B cell (primary cell): ENCODE results near the gene TBC1D10A. TPM values are rescaled to one million over a fixed set of nuclear protein-coding genes. Genes with fewer than 3 reads are reported as not detected.

Experiments used
- ATAC-seq: fragments of 200-7000 bp; cut with Tn5 transposase; one replicate; pipeline ENCODE4 v1.10.0; 2021; ENCODE audit warnings: low read depth, mild to moderate bottlenecking, moderate number of reproducible peaks, moderate library complexity
- CTCF ChIA-PET: fragments of 350-600 bp; sonication (Branson Sonifier 250); formaldehyde crosslinking; loops from one replicate; lab custom pipeline; 2021; ENCODE audit warnings: antibody characterized with exemption, inconsistent platforms; lab: Charles Lee
- POLR2A ChIA-PET: fragments of 350-600 bp; sonication (Branson Sonifier 250); formaldehyde crosslinking; loops from one replicate; lab custom pipeline; 2021; ENCODE audit warnings: antibody characterized with exemption; lab: Charles Lee
- DNase-seq: peaks from one replicate; pipeline ENCODE4 v3.0.0; 2013
- H2AFZ ChIP-seq: 2 replicates; pipeline ENCODE4 v1.6.1; 2012; ENCODE audit warnings: mild to moderate bottlenecking, low read depth, low read length; ENCODE audit not compliant: insufficient read depth, poor library complexity, severe bottlenecking
- H3K27ac ChIP-seq, 2 donors: 1 replicate in 1 of 2; 2 replicates in 1 of 2; pipeline ENCODE4 v1.5.1; 2012 to 2013; ENCODE audit warnings: low read length in 2 of 2, mild to moderate bottlenecking in 2 of 2, moderate library complexity in 1 of 2
- H3K27me3 ChIP-seq, 4 experiments: fragments of 200-600 bp in 1 of 4; sonication (generic) in 1 of 4; replicated peaks in 1 of 4; 1 replicate in 2 of 4; 2 replicates in 2 of 4; pipeline versions ENCODE4 v1.6.1 to v1.7.0; 2013 to 2016; ENCODE audit warnings: low read length in 3 of 4, mild to moderate bottlenecking in 2 of 4, mixed read lengths in 1 of 4, moderate library complexity in 1 of 4; ENCODE audit not compliant: insufficient read depth in 4 of 4, control insufficient read depth in 3 of 4; ENCODE audit errors: control extremely low read depth in 1 of 4
- H3K36me3 ChIP-seq, 2 experiments: replicated peaks in 1 of 2; 1 replicate in 1 of 2; 2 replicates in 1 of 2; pipeline versions ENCODE4 v1.6.1 to v1.7.1; 2013; ENCODE audit warnings: low read length in 1 of 2; ENCODE audit not compliant: insufficient read depth in 2 of 2, control insufficient read depth in 1 of 2; ENCODE audit errors: control extremely low read depth in 1 of 2, extremely low read depth in 1 of 2
- H3K4me1 ChIP-seq, 2 donors: fragments of 200-600 bp in 1 of 2; sonication (generic) in 1 of 2; 1 replicate in 1 of 2; 2 replicates in 1 of 2; pipeline versions ENCODE4 v1.5.1 to v1.6.1; 2013 to 2017; ENCODE audit warnings: low read length in 2 of 2; ENCODE audit not compliant: control insufficient read depth in 2 of 2, insufficient read depth in 2 of 2
- H3K4me2 ChIP-seq: replicated peaks from 2 replicates; pipeline ENCODE3; 2012; ENCODE audit warnings: mild to moderate bottlenecking, low read depth, low read length; ENCODE audit not compliant: poor library complexity, severe bottlenecking
- H3K4me3 ChIP-seq, 5 experiments: fragments of 200-600 bp in 1 of 5; sonication (generic) in 1 of 5; 1 replicate in 3 of 5; 2 replicates in 2 of 5; pipeline versions ENCODE4 v1.5.1 to v1.7.0; 2011 to 2016; ENCODE audit warnings: low read length in 4 of 5, mild to moderate bottlenecking in 4 of 5, low read depth in 2 of 5, control low read depth in 1 of 5, moderate library complexity in 1 of 5; ENCODE audit not compliant: insufficient read depth in 1 of 5; ENCODE audit errors: control extremely low read depth in 1 of 5, extremely low read depth in 1 of 5
- H3K79me2 ChIP-seq: fragments of 200-600 bp; sonication (generic); one replicate; pipeline ENCODE4 v1.6.0; 2016; ENCODE audit warnings: low read length; ENCODE audit not compliant: control insufficient read depth, insufficient read depth
- H3K9ac ChIP-seq: fragments of 200-600 bp; sonication (generic); 2 replicates; pipeline ENCODE4 v1.6.1; 2017; ENCODE audit warnings: mild to moderate bottlenecking, low read length, moderate library complexity
- H3K9me3 ChIP-seq, 3 donors: one replicate each; pipeline versions ENCODE4 v1.6.1 to v1.7.1; 2013; ENCODE audit warnings: low read length in 2 of 3; ENCODE audit not compliant: control insufficient read depth in 2 of 3, insufficient read depth in 1 of 3; ENCODE audit errors: control extremely low read depth in 1 of 3
- H4K20me1 ChIP-seq: 2 replicates; pipeline ENCODE4 v1.6.0; 2012; ENCODE audit warnings: mild to moderate bottlenecking, low read length; ENCODE audit not compliant: insufficient read depth, control insufficient read depth, poor library complexity, severe bottlenecking
- H3K27ac Mint-ChIP-seq: one replicate; pipeline ENCODE4 v1.8.0; 2021; ENCODE audit warnings: mixed read lengths
- H3K27me3 Mint-ChIP-seq: one replicate; pipeline ENCODE4 v1.8.0; 2021; ENCODE audit warnings: mixed read lengths
- H3K4me1 Mint-ChIP-seq: one replicate; pipeline ENCODE4 v1.8.0; 2021; ENCODE audit warnings: mixed read lengths
- H3K4me3 Mint-ChIP-seq: one replicate; pipeline ENCODE4 v1.8.0; 2021; ENCODE audit warnings: mixed read lengths
- H3K9me3 Mint-ChIP-seq: one replicate; pipeline ENCODE4 v1.8.0; 2022; ENCODE audit warnings: mixed read lengths; ENCODE audit not compliant: insufficient read depth
- CTCF ChIP-seq: fragments of 200-600 bp; IDR thresholded peaks from one replicate; pipeline ENCODE4 v1.8.0; 2022; ENCODE audit warnings: antibody characterized with exemption, mild to moderate bottlenecking
- EZH2 ChIP-seq: IDR thresholded peaks from 2 replicates; pipeline ENCODE4 v1.6.1; 2012; ENCODE audit warnings: borderline replicate concordance, low read depth, mild to moderate bottlenecking, moderate library complexity, low read length; ENCODE audit not compliant: insufficient read depth, poor library complexity, severe bottlenecking
- WGBS: methylation state at CpG from one replicate; pipeline ENCODE4 v1.1.5; 2013; ENCODE audit warnings: missing lambda C conversion rate; ENCODE audit not compliant: insufficient coverage; 5-methylcytosine and 5-hydroxymethylcytosine counted together
- intact Hi-C: fragments of 100-400 bp; cut with micrococcal nuclease; formaldehyde crosslinking; loops from one replicate; pipeline ENCODE4 v1.10.0; 2022
- polyA plus RNA-seq: library from polyadenylated mRNA; depleted of rRNA; stranded (reverse); fragments of >200 nt; gene quantifications from 2 replicates; pipeline ENCODE4 v1.2.3, GENCODE V29; 2012
- total RNA-seq, 2 donors: library from RNA; stranded (reverse); fragments of 120-200 nt in 1 of 2; gene quantifications; 1 replicate in 1 of 2; 2 replicates in 1 of 2; pipeline versions ENCODE4 v1.2.3 to v1.2.4, GENCODE V29; 2013 to 2022

The TBC1D10A gene
- total and polyA plus RNA-seq, 2 donors (not counting 1 experiment from before 2014, with no cell fraction given), result 45.2 to 58.4 TPM

GRCh38 chr22:30305519-30305905, 21.2 kb downstream of the TBC1D10A start:
- CTCF ChIA-PET, result interaction anchor here (0.6 to 19.2 kb wide), 5 partner anchors 10 to 119 kb away, joined by 3 to 229 read pairs (median 3); partner anchors contain the start of genes CASTOR1 and TBC1D10A

GRCh38 chr22:30304495-30305244, 22.1 kb downstream of the TBC1D10A start:
- peaks cover 94% of the 10 kb centered on the region for H3K4me1 Mint-ChIP-seq
- ChIA-PET CTCF (interaction anchor here (0.9 to 19.2 kb wide), 5 partner anchors 10 to 83 kb away, joined by 3 to 229 read pairs (median 12); partner anchors contain the start of genes CASTOR1, RNF215 and TBC1D10A), POLR2A (interaction anchor here (0.5 to 8.1 kb wide), 5 partner anchors 9 to 525 kb away, joined by 3 to 56 read pairs (median 5); partner anchors contain the start of genes CASTOR1, CCDC157, SF3A1 and TBC1D10A)
- no peaks in the 10 kb centered on the region for H3K9me3 ChIP-seq
- intact Hi-C loops, result loop anchor here (1.0 to 2.0 kb wide), 3 partner anchors 15 to 52 kb away; partner anchors contain the start of genes CASTOR1, CCDC157 and SF3A1
- H3K4me3 Mint-ChIP-seq, result peak overlapping the region; percentile 80
- peak overlapping the region; percentile 83 for H3K4me2 ChIP-seq
- peak overlapping the region; percentile 73 to 86 for H3K27ac ChIP-seq
- 3% methylated on average over 6 of the region's 7 CpGs for WGBS
- H3K9ac ChIP-seq, result peak overlapping the region; percentile 50
- H3K27ac Mint-ChIP-seq, result peak overlapping the region; percentile 89
- H2AFZ ChIP-seq, result no peak overlapping the region
- H4K20me1 ChIP-seq, result no peaks in the 10 kb centered on the region
- TF ChIP-seq CTCF (no peak), EZH2 (no peak)
- no peaks in the 10 kb centered on the region for H3K9me3 Mint-ChIP-seq
- DNase-seq (peak; percentile 79), ATAC-seq (peak; percentile 56)
- H3K27me3 Mint-ChIP-seq, result no peaks in the 10 kb centered on the region
- H3K27me3 ChIP-seq, result no peaks in the 10 kb centered on the region
- H3K4me3 ChIP-seq, result peak overlapping the region in 3 of 5 experiments; percentile 0 to 55 (median 49)
- H3K79me2 ChIP-seq, result peaks cover 40% of the 10 kb centered on the region
- peaks cover 95% of the 10 kb centered on the region in 2 donors for H3K4me1 ChIP-seq
- H3K36me3 ChIP-seq, result peaks cover 4 to 15% of the 10 kb centered on the region in 2 experiments

More at GRCh38 chr22:30305519-30305905, 21.2 kb downstream of the TBC1D10A start:
- Histone ChIP-seq H3K9me3 (no peaks in the 10 kb centered on the region), H2AFZ (no peak overlapping the region), H3K4me2 (peak overlapping the region; percentile 83), H3K27ac (peak overlapping the region; percentile 73 to 86), H3K36me3 (peaks cover 2 to 10% of the 10 kb centered on the region in 2 experiments), H3K79me2 (peaks cover 41% of the 10 kb centered on the region), H4K20me1 (no peaks in the 10 kb centered on the region), H3K9ac (peak overlapping the region; percentile 50), H3K27me3 (no peaks in the 10 kb centered on the region), H3K4me3 (peak overlapping the region; percentile 17 to 55 (median 43)), H3K4me1 (peaks cover 100% of the 10 kb centered on the region in 2 donors)
- DNase-seq (peak; percentile 75), ATAC-seq (peak; percentile 59)
- Mint-ChIP-seq H3K27me3 (no peaks in the 10 kb centered on the region), H3K9me3 (no peaks in the 10 kb centered on the region), H3K27ac (peak overlapping the region; percentile 89), H3K4me1 (peaks cover 99% of the 10 kb centered on the region), H3K4me3 (peak overlapping the region; percentile 80)
- 0% methylated on average over 4 of the region's 4 CpGs for WGBS
- intact Hi-C loops, result loop anchor here (1.0 to 2.0 kb wide), 2 partner anchors 16 to 51 kb away; partner anchors contain the start of genes CASTOR1, CCDC157 and SF3A1
- POLR2A ChIA-PET, result interaction anchor here (1.0 to 8.1 kb wide), 4 partner anchors 9 to 22 kb away, joined by 3 to 56 read pairs (median 14); partner anchors contain the start of genes CASTOR1 and TBC1D10A
- no peak for TF ChIP-seq EZH2
